ENCODE data around the gene NUDT8.

NUDT8 gene

GRCh38 chr11:67588136-67588503, 41.6 kb downstream of the NUDT8 start:
- no peak for DNase-seq

- DNase-seq: no peak
These were observed 43.0 kb downstream of the NUDT8 start for GRCh38 chr11:67586568-67587250.

- DNase-seq: no peak
These were observed 43.8 kb downstream of the NUDT8 start for GRCh38 chr11:67585911-67586310.

- no peak for DNase-seq
These were observed 44.6 kb downstream of the NUDT8 start for GRCh38 chr11:67584881-67585873.

GRCh38 chr11:67584205-67584880, 45.4 kb downstream of the NUDT8 start:
- DNase-seq: peak; percentile 83

- peak; percentile 94 for DNase-seq
These were observed 46.2 kb downstream of the NUDT8 start, which contains the start of gene GSTP1 for GRCh38 chr11:67583247-67584204. GSTP1 (plus strand) TSS chr11:67583812; CDS start chr11:67583844, 32 bp downstream.

GRCh38 chr11:67582011-67582410, 47.7 kb downstream of the NUDT8 start:
- DNase-seq: no peak

- no peak for DNase-seq
These were observed 48.3 kb downstream of the NUDT8 start for GRCh38 chr11:67581469-67581868.

GRCh38 chr11:67577951-67578350, 51.8 kb downstream of the NUDT8 start:
- no peak for DNase-seq

Measured in right hindlimb (tissue), 1 donor.